HG03064 (cell line): Measurements from ENCODE around the gene RGS4.
"Not testable (repeated sequence)": the region's sequence is repeated elsewhere in the genome, so short reads cannot be mapped to it uniquely, and the experiment has no call there.

ENCODE experiments used
- ATAC-seq: cut with Tn5 transposase; IDR thresholded peaks from one replicate; pipeline ENCODE4 v1.9.1; 2021; ENCODE audit warnings: low read depth; ENCODE audit not compliant: unreplicated experiment

RGS4 gene

DNA sequence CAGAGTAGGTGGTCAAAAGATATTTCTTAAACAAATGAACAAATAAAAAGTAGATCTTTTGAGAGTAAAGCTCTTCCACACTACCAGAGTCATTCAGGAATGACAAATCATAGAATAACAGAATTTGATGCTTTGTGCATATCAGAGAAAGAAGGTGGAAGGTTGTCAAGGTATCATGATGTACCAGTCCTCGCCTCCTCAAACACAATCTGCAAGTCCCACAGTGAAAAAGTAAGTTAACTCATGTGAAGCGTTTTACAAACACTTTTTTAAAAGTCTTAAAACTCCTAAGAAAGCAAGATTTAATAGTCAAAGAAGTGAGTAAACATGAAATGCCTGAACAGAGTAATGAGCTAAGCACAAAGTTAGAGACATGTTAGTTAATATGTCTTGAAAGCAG is 2.5 kb upstream of the RGS4 start:
- no peak for ATAC-seq

DNA sequence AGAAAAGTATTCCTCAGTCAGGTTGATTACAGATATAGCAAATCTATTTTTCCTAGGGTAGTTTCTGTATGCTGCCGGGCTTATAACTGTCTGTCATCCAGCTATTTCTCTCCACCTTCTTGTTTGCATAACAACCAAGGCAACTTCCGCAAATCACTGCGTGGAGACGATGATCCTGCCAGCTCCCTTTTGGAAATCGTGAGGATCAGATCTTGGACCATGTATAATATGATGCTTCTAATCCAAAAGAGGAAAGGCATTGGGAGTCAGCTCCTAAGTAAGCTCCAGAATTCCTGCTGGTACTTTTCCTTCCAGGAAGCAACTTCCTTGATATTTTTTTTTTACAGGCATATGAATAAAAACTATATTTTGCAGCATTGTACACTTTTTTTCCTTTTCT is 445 bp upstream of the RGS4 start:
- ATAC-seq, result no peak

DNA sequence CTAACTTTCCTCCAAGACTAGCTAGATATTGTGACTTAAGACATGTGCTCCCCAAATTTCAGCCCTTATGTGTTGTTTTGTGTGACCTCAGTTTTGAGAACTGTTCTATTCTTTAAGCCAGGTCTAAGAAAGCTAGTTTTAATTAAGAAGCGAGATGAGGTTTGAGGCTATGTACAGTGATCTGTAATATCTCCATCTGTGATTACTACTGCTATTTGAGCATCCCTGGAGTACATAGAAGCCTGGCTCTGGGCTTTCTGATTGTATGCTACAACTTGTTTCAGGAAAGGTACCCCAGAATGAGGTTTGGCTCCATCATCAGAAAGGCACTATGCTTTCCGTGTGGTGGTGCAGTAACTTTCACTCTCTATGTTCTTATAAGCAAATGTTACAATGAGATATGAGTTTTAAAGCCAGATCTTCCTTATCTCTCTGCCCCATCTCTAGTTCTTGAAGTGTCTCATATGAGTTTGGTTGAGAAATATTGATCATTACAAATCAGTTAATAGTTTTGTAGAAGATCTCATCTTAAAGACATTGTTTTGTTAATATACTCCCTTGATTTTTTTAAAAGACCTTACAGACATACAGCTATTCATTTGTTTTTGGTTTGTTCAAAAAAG is 605 bp downstream of the RGS4 start:
- no peak for ATAC-seq

DNA sequence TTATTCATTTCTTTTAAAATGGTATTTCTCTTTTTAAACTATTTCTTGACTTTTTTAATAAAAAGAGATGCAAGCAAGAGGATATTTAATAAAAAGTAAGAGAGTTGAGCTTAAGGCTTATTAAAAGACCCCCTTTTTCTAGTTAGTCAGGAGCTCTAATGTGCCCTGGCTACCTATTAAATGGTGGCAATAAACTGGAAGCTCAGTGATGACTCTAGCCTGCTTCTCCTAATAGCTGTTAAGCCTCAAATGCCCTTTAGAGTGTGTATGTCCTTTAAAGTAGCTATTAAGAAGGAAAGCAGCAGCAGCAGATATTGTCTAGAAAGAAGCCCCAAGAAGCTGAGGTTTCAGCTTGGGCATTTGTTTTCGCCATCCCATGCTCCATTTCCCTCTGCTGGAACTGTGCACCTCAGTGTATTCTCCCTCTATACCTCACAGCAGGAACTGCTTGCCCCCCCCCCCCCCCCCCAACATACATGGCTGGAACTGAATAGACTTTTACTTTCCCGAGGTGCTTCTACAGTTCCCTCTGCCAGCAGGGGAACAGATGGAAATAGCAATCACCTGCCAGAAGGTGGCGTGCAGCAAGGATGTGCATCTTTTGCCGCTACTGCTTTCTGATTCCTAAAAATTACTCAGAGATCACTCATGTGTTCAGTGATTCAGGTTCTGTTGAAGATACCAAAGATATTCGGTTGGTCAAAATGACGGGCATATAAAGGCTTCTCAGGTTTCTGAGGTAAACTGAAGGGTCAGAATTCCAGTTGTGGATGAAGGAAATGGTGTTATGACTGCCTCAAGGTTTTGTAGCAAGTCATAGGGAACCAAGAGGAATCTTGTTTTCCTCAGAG is 2.5 kb downstream of the RGS4 start:
- ATAC-seq, result no peak

- ATAC-seq, result no peak
These were observed 3.5 kb downstream of the RGS4 start for GRCh38 chr1:163072658-163073057.

DNA sequence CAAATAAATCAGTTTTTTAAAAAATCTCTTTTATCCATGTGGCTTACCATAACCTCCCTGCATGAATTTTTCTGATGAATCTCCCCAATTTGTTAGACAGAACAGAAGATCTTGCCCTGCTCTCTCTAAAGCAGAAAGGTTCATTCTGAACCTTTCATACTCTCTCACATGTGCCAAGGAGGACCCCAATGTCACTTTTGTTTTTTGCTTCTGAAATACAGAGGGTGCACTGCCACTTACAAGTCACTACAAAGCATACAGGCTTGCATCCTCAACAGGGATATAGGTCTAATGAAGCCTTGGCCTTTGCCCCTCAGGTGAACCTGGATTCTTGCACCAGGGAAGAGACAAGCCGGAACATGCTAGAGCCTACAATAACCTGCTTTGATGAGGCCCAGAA is 4.8 kb downstream of the RGS4 start:
- no peak for ATAC-seq

- ATAC-seq, result no peak
These were observed 5.6 kb downstream of the RGS4 start for GRCh38 chr1:163074716-163075284.

GRCh38 chr1:163076044-163076443 is 6.9 kb downstream of the RGS4 start:
- no peak for ATAC-seq

DNA sequence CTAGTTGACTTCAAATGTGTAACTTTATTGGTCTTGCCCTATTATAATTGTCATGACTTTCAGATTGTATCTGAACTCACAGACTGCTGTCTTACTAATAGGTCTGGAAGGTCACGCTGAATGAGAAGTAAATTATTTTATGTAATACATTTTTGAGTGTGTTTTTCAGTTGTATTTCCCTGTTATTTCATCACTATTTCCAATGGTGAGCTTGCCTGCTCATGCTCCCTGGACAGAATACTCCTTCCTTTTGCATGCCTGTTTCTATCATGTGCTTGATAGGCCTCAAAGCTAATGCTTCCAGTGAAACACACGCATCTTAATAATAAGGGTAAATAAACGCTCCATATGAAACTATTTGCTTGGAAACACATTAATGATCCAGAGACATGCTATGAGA is 7.3 kb downstream of the RGS4 start:
- ATAC-seq, result no peak

GRCh38 chr1:163076981-163077761 is 8.0 kb downstream of the RGS4 start:
- no peak for ATAC-seq

- no peak for ATAC-seq
These were observed 13.8 kb downstream of the RGS4 start for GRCh38 chr1:163082971-163083370.

DNA sequence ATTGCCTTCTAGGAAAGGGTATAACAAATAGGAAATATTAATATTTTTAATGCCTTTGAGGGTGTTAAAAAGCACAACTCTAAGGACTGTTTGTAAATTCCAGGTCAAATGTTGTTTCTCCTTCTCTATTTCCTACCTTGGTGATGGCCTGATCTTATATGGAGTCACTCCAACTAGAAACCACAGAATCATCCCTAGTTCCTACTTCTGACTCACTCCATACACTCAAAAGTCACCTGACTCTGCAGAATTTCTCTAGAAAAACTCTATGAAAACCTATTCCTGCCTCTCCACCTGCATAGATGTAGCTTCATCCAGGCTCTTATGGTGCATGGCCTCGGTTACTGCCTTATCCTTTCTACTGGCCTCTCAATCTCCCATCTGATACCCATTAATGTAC is 14.5 kb downstream of the RGS4 start:
- no peak for ATAC-seq

DNA sequence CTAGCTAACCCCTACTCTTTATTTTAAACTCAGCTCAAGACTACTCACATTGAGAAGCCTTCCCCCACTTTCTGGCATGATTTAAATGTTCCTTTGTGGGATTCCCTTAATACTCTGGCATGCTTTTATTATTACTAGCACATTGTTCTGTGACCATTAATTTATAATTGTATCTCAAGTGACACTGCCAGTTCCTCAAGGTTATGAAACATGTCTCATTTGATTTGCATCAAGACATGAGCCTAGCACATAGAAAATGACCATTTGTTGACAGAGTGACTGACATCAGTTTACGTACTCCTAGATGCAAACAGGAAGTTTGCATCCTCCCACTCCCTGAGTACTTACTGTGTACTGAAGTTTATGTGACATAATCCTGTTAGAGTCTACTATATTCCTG is 15.2 kb downstream of the RGS4 start:
- no peak for ATAC-seq

GRCh38 chr1:163085041-163085903 is 16.1 kb downstream of the RGS4 start:
- ATAC-seq, result no peak

DNA sequence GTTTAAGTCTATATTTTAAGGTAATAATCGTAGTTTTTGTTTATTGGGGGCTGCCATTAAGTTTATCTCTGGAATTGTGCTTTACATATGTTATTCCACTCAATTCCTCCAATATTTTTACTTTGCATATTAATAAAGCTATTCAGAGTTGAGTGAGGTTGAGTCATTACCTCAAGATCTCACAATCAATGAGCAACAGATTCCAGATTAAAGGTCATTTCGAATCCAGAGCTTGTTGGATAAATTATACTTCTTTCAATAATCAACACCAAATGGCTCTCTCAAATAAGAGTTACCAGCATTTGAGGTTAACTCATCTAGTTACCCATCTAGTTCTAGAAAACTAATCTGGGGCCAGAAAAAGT is 16.7 kb downstream of the RGS4 start:
- no peak for ATAC-seq

- not testable (repeated sequence) for ATAC-seq
These were observed 20.0 kb downstream of the RGS4 start for GRCh38 chr1:163089117-163089516.

DNA sequence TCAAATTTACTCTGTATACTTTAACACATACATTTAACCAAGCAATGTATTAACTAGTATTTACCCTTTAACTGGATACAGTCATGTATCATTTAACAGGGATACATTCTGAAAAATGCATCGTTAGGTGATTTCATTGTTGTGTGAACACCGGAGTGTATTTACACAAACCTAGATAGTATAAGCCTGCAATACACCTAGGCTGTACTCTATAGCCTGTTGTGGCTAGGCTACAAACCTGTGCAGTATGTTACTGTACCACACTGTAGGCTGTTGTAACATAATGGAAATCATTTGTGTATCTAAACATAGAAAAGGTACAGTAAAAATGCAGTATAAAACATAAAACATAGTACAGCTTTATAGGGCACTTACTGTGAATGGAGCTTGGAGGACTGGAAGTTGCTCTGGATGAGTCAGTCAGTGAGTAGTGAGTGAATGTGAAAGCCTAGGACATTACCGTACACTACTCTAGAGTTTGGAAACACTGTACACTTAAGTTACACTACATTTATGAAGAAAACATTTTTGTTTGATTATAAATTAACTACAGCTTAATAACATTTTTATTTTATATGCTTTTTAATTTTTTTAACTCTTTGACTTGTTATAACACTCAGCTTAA is 21.3 kb downstream of the RGS4 start:
- no peak for ATAC-seq

DNA sequence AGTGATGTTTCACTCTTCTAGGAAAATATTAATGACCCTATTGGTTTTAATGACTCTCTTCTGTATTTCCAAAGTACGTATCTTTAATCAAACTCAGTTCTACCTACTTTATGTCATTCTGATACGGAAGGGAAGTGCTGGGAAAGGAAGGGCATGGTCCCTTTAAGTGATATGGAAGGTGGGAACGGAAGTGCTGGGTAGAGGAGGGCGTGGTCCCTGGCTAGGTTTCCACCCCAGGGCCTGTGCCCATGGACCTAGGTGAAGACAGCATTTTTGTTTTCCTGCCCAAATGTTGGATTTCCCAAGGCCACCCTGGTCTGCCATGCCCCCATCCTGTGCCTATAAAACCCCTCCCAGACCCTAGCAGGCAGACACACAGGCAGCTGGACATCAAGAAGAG is 24.0 kb downstream of the RGS4 start:
- no peak for ATAC-seq

- no peak for ATAC-seq
These were observed 24.4 kb downstream of the RGS4 start for GRCh38 chr1:163093579-163093978.

DNA sequence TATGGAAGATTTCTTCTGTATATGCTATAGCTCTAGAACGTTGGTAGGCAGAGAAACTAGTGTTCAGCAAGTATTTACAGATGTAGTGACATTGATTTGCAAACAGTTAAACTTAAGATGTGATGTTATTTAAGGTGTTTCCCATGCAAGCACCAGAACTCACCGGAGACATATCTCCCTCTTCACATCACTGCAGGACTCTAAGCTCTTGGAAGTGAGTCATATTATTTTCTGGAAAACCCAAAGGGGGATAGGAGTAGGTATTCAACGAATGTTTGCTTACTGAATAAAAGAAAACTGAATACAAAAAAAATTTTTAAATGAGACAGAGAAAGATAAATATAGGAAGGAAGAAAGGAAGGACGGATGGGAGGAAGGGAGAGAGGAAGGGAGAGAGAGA is 25.0 kb downstream of the RGS4 start:
- no peak for ATAC-seq
